DOHH2 (cell line): ENCODE results near the gene NUDT4.
"Not testable (repeated sequence)": the region's sequence is repeated elsewhere in the genome, so short reads cannot be mapped to it uniquely, and the experiment has no call there.

Source experiments
- H3F3A ChIP-seq: fragments of 200-600 bp; sonication (generic), shearing (Covaris generic); 2 replicates; pipeline ENCODE4 v1.6.0; 2016; ENCODE audit warnings: antibody characterized with exemption, mild to moderate bottlenecking; ENCODE audit not compliant: control insufficient read depth, insufficient read depth
- H3K27ac ChIP-seq: fragments of 200-600 bp; sonication (generic); 2 replicates; pipeline ENCODE4 v1.5.1; 2014; ENCODE audit warnings: low read depth, mild to moderate bottlenecking, low read length, moderate library complexity
- H3K27me3 ChIP-seq: fragments of 200-600 bp; sonication (generic); 2 replicates; pipeline ENCODE4 v1.6.1; 2014; ENCODE audit warnings: mild to moderate bottlenecking, low read length, mixed read lengths; ENCODE audit not compliant: control insufficient read depth
- H3K36me3 ChIP-seq: fragments of 200-600 bp; sonication (generic); 2 replicates; pipeline ENCODE4 v1.6.1; 2014; ENCODE audit warnings: mild to moderate bottlenecking, low read length, moderate library complexity, mixed read lengths; ENCODE audit not compliant: control insufficient read depth
- H3K4me1 ChIP-seq: fragments of 200-600 bp; sonication (generic); 2 replicates; pipeline ENCODE4 v1.6.1; 2014; ENCODE audit warnings: mild to moderate bottlenecking, low read length, mixed read lengths; ENCODE audit not compliant: control insufficient read depth
- H3K4me2 ChIP-seq: fragments of 200-600 bp; sonication (generic); 2 replicates; pipeline ENCODE4 v1.6.0; 2014; ENCODE audit warnings: mild to moderate bottlenecking, low read length, moderate library complexity
- H3K4me3 ChIP-seq: fragments of 200-600 bp; sonication (generic); 2 replicates; pipeline ENCODE4 v1.5.1; 2014; ENCODE audit warnings: mild to moderate bottlenecking, low read length, mixed read lengths
- H3K79me2 ChIP-seq: fragments of 200-600 bp; sonication (generic); 2 replicates; pipeline ENCODE4 v1.6.1; 2014; ENCODE audit warnings: mild to moderate bottlenecking, low read length, mixed read lengths; ENCODE audit not compliant: control insufficient read depth
- H3K9me2 ChIP-seq: fragments of 200-600 bp; sonication (generic); replicated peaks from 2 replicates; pipeline ENCODE4 v1.6.1; 2014; ENCODE audit warnings: mild to moderate bottlenecking, low read length, mixed read lengths; ENCODE audit not compliant: control insufficient read depth
- H3K9me3 ChIP-seq: fragments of 200-600 bp; sonication (generic); 2 replicates; pipeline ENCODE4 v1.6.1; 2014; ENCODE audit warnings: antibody characterized with exemption, low read length, mixed read lengths; ENCODE audit not compliant: control insufficient read depth, insufficient read depth
- H4K20me1 ChIP-seq: fragments of 200-600 bp; sonication (generic); 2 replicates; pipeline ENCODE4 v1.6.0; 2014; ENCODE audit warnings: low read depth, mild to moderate bottlenecking, antibody characterized with exemption, low read length, moderate library complexity; ENCODE audit not compliant: control insufficient read depth, insufficient read depth
- CTCF ChIP-seq: fragments of 200-600 bp; sonication (generic); IDR thresholded peaks from one replicate; pipeline ENCODE4 v1.5.1; 2014; ENCODE audit warnings: antibody characterized with exemption, mild to moderate bottlenecking, low read depth, low read length; ENCODE audit not compliant: poor library complexity, severe bottlenecking
- EZH2phosphoT487 ChIP-seq: fragments of 200-600 bp; sonication (generic); IDR thresholded peaks from 2 replicates; pipeline ENCODE4 v1.6.1; 2017; ENCODE audit warnings: borderline replicate concordance, mild to moderate bottlenecking, antibody characterized with exemption, low read length, moderate library complexity, mixed read lengths

NUDT4 gene

DNA sequence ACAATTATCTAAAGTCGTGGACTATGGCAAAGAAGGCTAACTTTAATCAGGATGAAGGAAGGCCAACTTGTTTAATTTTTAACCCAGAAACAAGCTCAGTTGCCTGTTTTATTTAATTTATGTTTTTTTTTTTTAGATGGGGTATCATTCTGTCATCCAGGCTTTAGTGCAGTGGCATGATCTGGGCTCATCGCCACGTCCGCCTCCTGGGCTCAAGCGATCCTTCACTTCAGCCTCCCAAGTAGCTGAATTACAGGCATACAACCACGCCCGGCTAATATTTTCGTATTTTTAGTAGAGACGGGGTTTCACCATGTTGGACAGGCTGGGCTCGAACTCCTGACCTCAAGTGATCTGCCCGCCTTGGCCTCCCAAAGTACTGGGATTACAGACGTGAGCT lies 19.7 kb downstream of the NUDT4 start:
- H3K27me3 ChIP-seq = no peaks in the 10 kb centered on the region
- no peak for TF ChIP-seq EZH2phosphoT487
- no peak for TF ChIP-seq CTCF
- no peaks in the 10 kb centered on the region for H3K9me3 ChIP-seq
- no peak overlapping the region for H3K4me3 ChIP-seq
- H4K20me1 ChIP-seq = no peaks in the 10 kb centered on the region
- peaks cover 3% of the 10 kb centered on the region; the same call in 1 of the 2 replicates for H3K4me1 ChIP-seq
- peaks cover 4% of the 10 kb centered on the region for H3F3A ChIP-seq
- no peak overlapping the region for H3K27ac ChIP-seq
- peaks cover 22% of the 10 kb centered on the region for H3K36me3 ChIP-seq
- no peak overlapping the region for H3K4me2 ChIP-seq
- peaks cover 8% of the 10 kb centered on the region for H3K79me2 ChIP-seq
- no peaks in the 10 kb centered on the region for H3K9me2 ChIP-seq

DNA sequence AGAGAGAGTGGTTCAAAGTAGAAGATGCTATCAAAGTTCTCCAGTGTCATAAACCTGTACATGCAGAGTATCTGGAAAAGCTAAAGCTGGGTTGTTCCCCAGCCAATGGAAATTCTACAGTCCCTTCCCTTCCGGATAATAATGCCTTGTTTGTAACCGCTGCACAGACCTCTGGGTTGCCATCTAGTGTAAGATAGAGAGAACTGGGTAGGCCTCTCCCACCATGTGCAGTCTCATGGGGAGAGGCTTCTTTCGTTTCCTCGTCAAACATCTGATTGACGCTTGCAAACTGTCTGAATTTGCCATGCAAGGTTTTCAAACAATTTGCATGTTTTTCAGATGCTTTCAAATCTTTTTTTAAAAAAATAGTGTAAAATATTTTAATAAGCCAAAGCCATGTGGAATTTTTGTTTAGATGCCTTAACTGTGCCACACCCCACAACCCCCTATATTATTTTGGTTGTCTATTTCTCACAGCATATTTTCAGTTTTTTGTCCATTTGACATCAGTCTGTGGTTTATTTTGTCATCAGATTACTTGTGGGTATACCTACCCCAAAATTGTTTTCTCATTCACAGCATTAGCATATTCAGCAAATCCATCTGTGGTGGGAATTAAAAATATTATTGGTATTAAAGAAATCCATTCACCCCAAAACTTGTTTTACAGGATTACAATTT lies 21.6 kb downstream of the NUDT4 start:
- H3K27me3 ChIP-seq, H3K9me3 ChIP-seq, H3K4me3 ChIP-seq, H3K27ac ChIP-seq, H4K20me1 ChIP-seq, H3K4me2 ChIP-seq, H3K4me1 ChIP-seq, H3K79me2 ChIP-seq, H3K9me2 ChIP-seq: not testable (repeated sequence)
- Histone ChIP-seq H3F3A (peaks cover 15% of the 10 kb centered on the region), H3K36me3 (peaks cover 22% of the 10 kb centered on the region)

- H3K9me3 ChIP-seq = no peaks in the 10 kb centered on the region
- H3K4me3 ChIP-seq = no peak overlapping the region
- H3K79me2 ChIP-seq = no peaks in the 10 kb centered on the region
- no peak overlapping the region for H3K27ac ChIP-seq
- H4K20me1 ChIP-seq = no peaks in the 10 kb centered on the region
- H3K4me1 ChIP-seq = no peaks in the 10 kb centered on the region
- H3K27me3 ChIP-seq = no peaks in the 10 kb centered on the region
- peaks cover 34% of the 10 kb centered on the region for H3F3A ChIP-seq
- TF ChIP-seq EZH2phosphoT487 (no peak), CTCF (no peak)
- H3K9me2 ChIP-seq = no peaks in the 10 kb centered on the region
- H3K4me2 ChIP-seq = no peak overlapping the region
- peaks cover 28% of the 10 kb centered on the region for H3K36me3 ChIP-seq
These were observed 24.9 kb downstream of the NUDT4 start for GRCh38 chr12:93402333-93403311.
